Measurements from ENCODE around the gene LRCH1. TPM values are rescaled to one million over a fixed set of nuclear protein-coding genes. Genes with fewer than 3 reads are reported as not detected.

Gene LRCH1
- total RNA-seq, 1 donor from 2014 or later, result 19.3 TPM

DNA sequence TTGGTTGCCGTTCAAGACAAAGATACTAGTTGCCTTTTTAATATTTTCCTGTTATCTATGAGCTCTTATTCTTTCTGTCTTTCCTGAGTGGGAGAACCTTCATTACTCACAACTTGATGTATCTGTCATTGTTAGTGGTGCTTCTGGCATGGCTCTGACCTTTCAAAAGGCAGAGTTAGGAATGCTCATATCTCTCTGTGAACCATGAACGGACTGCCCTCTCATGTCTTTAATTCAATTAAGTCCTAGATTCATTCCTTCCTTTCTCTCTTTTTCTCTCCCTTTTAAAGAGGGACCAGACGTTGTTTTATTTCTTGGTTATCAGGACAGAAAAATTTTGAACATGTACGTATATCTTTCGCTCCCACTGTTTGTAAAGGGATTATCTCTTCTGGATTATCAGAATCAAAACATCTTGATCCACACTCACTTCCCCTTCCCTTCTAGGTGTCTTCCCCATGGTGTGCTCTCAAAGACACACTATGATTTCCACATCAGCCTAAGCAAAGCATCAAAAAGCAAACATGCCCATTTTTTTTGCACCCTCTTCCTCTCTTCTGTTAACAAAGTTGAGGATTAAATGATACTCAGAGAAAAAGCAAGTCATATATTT, 90.3 kb downstream of the LRCH1 start:
- intact Hi-C loops (cut with DNase I), result loop anchor here (5.0 kb wide), 1 partner anchor 91 kb away; the partner anchor contains the start of gene LRCH1
- DNase-seq (ENCODE audit: low spot score), result no peak

GRCh38 chr13:46644816-46645215, 91.8 kb downstream of the LRCH1 start:
- no peak for DNase-seq (ENCODE audit: low spot score)
- intact Hi-C loops (cut with DNase I), result loop anchor here (5.0 kb wide), 1 partner anchor 93 kb away; the partner anchor contains the start of gene LRCH1

GRCh38 chr13:46647512-46648065, 94.6 kb downstream of the LRCH1 start:
- intact Hi-C loops (cut with DNase I), result no loop called here
- DNase-seq (ENCODE audit: low spot score), result no peak

GRCh38 chr13:46648166-46648607, 95.2 kb downstream of the LRCH1 start:
- DNase-seq (ENCODE audit: low spot score), result no peak
- intact Hi-C loops (cut with DNase I), result no loop called here

DNA sequence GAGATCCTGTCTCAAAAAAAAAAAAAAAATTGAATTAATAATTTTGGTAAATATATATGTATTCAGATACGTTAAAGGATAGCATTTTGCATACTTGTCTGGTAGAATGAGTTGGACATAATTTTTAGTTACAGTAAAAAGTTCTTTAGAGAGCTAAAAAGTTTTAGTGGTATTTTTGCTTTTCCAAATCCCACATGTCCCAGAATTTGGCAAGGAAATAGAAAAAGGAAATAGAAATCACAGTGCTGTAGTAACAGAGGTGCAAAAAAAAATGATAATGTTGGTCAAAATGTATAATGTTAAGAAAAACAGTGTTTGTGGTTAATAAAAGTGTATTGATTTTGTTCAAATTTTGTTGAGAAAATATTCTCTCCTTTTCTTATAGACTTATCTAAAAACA, 96.8 kb downstream of the LRCH1 start:
- DNase-seq (ENCODE audit: low spot score), result no peak
- intact Hi-C loops (cut with DNase I), result no loop called here

DNA sequence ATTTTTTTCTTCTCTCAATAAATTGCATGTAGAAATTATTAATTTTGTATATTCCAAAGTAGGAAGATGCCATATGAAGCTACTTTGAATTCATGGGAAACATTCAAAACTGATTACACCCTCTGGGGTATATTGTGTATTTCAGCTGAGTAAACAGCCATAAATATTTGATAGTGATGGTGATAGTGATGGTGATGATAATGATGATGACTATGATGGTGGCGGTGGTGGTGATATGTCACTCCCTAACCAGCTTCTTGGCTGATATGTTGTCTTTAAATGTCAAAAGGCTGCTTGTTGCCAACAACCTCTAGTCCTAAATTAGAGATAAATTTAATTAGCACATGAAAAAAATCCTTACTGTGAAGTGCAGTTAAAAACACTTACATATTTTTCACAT, 102.0 kb downstream of the LRCH1 start:
- intact Hi-C loops (cut with DNase I), result no loop called here
- DNase-seq (ENCODE audit: low spot score), result no peak

DNA sequence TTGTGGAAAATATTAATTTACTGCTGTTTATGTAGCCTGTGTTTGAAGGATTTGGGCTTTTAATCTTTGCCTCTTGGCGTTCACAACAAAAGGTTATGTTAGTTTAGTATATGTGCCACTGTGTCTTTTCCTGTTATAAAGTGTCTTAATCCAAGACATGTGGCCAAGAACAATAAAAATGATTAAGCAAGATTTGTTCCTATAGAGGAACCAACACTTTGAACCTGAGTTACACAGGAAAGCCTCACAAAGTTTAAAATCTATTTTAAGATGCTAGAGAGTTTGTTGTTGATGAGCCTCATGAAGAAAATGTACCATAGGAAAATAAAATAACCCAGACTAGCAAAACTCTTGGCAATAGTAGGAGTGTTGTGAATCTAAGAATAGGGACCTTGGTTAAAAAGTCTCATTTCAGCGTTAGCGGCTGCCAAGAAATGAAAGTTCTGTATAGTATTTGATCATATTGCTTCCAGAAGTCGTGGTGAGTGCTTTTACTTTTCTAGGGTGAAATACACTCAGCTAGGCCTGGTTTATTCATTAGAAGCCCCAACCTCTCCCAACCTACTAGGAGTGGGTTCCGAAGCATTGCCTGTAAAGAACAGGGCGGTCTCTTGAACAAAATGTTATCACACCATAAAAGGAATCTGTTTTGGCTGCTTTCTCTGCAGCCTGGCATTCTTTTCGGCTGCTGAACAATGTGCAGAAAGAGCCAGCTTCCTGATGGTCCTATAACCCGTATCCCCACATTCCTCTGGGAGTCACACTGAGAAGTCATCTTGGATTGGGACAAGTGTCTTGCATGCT, 102.6 kb downstream of the LRCH1 start:
- intact Hi-C loops (cut with DNase I), result no loop called here
- no peak for DNase-seq (ENCODE audit: low spot score)

DNA sequence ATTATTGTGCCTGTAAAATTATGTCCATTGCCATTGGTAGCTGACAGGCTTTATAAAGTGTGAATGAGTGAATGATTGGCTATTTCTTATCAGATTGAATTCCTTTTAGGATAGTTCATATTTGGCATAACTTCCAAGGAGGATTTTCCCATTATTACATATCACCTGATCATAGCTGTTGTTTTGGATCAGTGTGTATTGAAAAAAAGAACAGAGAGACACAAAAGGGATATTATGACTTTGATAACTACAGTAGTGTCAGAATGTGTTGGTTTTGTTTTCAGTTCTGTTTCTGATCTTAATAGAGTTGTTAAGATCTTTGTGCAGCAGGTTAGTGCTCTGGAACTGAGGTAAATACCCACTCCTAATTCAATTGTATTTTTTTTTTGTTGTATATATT, 103.8 kb downstream of the LRCH1 start:
- DNase-seq (ENCODE audit: low spot score), result no peak
- intact Hi-C loops (cut with DNase I), result no loop called here

DNA sequence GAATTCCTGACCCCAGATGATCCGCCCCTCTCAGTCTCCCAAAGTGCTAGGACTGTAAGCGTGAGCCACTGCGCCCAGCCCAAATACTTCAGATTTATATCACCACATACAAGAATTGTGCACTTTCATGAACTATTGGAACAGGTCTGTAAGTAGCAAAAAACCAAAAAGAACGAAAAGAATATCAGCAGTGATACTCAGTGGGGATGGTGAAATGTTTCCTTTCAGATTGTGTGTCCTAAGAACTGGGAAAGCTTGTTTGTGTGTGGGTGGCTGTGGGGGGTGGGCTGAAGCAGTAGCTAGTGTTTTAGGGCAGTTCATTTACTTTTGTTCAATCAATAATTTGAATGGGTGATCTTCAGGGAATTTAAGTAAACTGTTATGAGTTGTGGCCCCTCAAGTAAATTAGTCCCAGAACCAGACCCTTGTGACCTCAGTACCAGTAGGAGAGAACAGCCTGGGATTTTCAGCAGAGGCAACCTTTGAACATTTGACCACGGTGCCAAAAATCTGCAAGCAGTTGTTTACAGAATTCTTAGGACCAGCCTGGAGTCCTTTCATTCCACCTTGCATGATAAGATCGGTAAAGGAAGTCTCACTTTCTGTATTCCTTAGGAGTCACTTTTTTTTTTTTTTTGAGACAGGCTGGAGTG, 106.6 kb downstream of the LRCH1 start:
- intact Hi-C loops (cut with DNase I), result no loop called here
- DNase-seq (ENCODE audit: low spot score), result no peak

GRCh38 chr13:46660416-46660815, 107.4 kb downstream of the LRCH1 start:
- no peak for DNase-seq (ENCODE audit: low spot score)
- intact Hi-C loops (cut with DNase I), result no loop called here

DNA sequence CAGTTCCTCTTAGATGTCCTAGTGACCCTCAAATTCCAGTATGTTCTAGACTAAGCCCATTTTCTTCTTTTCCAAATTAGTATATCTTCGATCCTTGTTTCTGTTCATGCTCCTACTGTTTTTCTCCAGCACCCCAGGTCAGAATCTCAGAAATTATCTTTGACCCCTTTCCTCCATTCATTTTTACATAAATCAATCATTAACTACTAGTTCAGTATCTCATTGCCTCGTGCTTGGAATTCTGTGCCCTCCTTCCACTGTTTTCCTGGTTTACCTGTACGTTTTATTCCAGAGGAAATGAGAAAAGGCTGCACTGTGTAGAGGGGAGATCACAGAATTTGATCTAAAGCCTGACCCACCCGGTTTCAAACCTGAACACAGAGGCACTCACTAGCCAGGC, 107.9 kb downstream of the LRCH1 start:
- no peak for DNase-seq (ENCODE audit: low spot score)
- intact Hi-C loops (cut with DNase I), result no loop called here

- intact Hi-C loops (cut with DNase I), result no loop called here
These were observed 109.7 kb downstream of the LRCH1 start for GRCh38 chr13:46662690-46663089.

DNA sequence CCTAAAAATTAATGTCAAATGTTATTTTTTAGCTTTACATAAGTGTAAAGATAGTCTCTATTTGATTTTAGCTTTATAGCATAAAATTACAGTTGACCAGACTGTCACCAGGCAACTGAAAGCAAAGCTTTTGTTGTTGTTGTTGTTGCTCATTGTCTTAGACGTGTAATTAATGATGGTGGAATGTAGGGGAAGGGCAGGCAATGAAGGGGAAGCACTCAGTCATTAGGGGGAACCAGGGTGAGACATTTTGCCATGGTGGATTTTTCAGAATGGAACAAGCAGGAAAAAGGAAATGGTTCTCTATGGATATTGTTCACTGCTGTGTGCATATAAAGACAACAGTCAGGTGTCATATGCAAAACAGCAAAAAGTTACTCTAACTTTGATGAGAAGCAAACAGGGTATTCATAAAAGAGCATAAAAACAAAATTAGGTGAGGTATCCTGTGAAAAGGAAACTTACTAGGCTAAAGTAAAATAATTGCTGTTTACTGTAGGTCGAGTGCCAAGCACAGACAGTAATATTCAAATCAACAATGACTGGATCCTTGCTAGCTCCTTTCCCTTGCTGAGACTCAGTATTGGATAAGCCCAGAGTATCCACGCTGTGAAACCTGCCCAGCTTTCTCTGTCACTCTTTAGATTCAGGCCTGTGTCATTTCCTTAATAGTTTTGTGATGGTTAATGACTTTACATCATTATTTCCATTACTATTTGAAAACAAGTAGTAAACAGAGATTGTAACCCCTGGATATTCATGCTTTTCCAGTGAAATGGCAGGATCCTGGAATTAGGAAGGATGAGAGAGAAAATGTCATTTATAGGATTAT, 110.5 kb downstream of the LRCH1 start:
- DNase-seq (ENCODE audit: low spot score), result no peak
- intact Hi-C loops (cut with DNase I), result no loop called here

More at GRCh38 chr13:46662690-46663089, 109.7 kb downstream of the LRCH1 start:
- no peak for DNase-seq (ENCODE audit: low spot score)

- intact Hi-C loops (cut with DNase I), result no loop called here
- DNase-seq (ENCODE audit: low spot score), result no peak
These were observed 111.2 kb downstream of the LRCH1 start for GRCh38 chr13:46664195-46664594.

DNA sequence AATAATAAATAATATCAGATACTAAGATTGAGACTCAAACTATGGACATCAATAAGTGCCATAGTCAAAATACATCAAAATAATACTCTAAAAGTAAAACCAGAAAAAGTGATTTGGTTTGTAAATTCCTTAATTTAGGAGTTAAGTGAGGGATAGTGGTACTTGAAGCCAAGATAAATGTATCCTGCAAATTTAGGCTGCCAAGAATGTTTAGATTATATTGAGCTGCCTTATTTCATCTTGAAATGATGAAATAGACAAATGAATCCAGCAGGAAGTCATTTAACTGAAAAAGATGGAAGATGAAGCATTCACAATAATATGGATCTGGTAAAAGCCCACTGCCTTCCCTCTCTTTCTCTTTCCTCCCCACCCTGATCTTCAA, 112.3 kb downstream of the LRCH1 start:
- intact Hi-C loops (cut with DNase I), result no loop called here
- no peak for DNase-seq (ENCODE audit: low spot score)

DNA sequence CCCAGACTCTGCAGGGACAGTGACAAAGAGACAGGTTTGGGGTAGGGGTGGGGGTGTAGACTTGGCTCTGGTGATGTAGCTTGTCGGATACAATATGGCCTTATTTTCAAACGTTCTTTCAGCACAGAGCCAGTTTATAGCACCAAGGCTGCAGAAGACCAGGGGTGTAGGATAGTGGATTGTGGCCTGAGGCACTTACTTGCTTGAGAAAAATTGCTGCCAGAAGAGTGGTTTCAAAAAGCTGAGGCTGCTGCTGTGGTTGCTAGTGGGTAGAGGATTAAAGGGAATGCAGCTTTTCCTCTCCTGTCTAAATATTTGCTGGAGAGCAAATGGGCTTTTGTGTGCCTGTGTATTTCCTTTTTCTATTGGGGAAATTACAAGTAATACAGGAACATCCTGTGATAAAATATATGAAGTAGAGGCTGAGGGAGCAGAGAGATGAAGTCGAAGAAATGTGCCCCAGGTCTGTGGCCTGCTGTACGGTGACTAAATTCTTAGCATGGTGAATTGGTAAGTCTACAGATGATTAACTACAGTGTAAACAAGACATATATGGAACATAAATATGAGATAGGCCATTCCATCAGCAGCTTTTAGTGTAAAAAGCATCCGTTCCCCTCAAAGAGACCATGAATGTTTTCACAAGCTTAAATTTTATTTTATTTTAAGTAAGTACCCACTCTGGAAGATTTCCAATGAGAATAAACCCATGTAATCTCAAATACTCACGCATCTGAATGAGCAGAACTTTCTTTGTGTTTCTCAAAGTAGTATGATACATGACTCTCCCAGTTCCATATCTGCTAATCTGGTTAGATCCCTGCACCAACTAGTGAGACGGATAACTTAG, 112.9 kb downstream of the LRCH1 start:
- no peak for DNase-seq (ENCODE audit: low spot score)
- intact Hi-C loops (cut with DNase I), result no loop called here

DNA sequence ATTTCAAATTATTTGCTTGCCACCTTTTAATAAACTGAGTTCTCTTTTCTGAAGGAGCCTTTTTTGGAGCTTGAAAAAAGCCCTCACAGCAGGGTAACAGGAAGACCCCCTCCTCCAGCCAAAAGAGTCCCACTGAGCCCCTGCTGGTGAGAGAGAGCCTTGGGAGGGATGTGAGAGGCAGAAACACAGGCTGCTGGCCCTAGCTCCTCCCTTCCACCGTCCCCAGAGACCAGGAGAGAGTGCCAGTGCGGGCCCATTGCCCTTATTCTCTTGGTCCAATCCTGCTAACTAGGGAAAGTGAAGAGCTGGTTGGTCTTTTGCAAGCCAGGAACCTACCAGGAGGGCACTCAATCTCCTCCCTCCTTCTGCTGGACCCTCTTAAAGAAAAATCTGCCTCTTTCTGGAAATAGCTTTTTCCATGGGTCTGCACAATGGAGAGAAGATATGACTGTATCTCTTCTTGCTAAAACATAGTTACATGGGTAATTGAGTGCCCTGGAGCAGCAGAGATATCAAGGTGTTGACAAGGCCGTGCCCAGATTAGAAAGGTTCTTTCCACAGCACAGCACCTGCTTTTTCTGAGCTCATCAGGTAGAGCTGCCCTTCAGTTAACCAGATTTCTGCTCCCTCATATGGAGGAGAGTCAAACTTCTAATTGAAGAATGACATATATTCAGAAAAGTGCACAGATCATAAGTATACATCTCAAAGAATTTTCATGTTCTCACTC, 113.9 kb downstream of the LRCH1 start:
- no peak for DNase-seq (ENCODE audit: low spot score)
- intact Hi-C loops (cut with DNase I), result no loop called here

- intact Hi-C loops (cut with DNase I), result no loop called here
- DNase-seq (ENCODE audit: low spot score), result no peak
These were observed 114.8 kb downstream of the LRCH1 start for GRCh38 chr13:46667687-46668281.

All from cardiac septum (tissue), 1 donor.